AG08396 (cell line): ENCODE data around the gene L3HYPDH.

Source experiments
- DNase-seq: peaks from one replicate; pipeline ENCODE4 v3.0.0; 2012; ENCODE audit warnings: low spot score, mixed read lengths

L3HYPDH gene

GRCh38 chr14:59427653-59428580, 56.3 kb downstream of the L3HYPDH start:
- DNase-seq = no peak

- no peak for DNase-seq
These were observed 58.8 kb downstream of the L3HYPDH start for GRCh38 chr14:59425322-59425935.

GRCh38 chr14:59424341-59425071, 59.7 kb downstream of the L3HYPDH start:
- DNase-seq = no peak
